GM20000 (cell line): ENCODE data around the gene CKB.

Experiments used
- DNase-seq: peaks from one replicate; pipeline ENCODE4 v3.0.0; 2012; ENCODE audit warnings: low spot score
- CTCF ChIP-seq: IDR thresholded peaks from 2 replicates; pipeline ENCODE4 v1.5.1; 2012; ENCODE audit warnings: mild to moderate bottlenecking, control low read depth; ENCODE audit errors: extremely low read depth, missing control alignments

The CKB gene

GRCh38 chr14:103538291-103539055 is 15.8 kb upstream of the CKB start:
- TF ChIP-seq CTCF = no peak
- no peak for DNase-seq

- DNase-seq = no peak
Measured at GRCh38 chr14:103537175-103537990, 14.8 kb upstream of the CKB start.

GRCh38 chr14:103536693-103537092 is 14.1 kb upstream of the CKB start:
- no peak for TF ChIP-seq CTCF
- no peak for DNase-seq

More at GRCh38 chr14:103537175-103537990, 14.8 kb upstream of the CKB start:
- TF ChIP-seq CTCF = no peak

GRCh38 chr14:103535891-103536565 is 13.4 kb upstream of the CKB start:
- no peak for TF ChIP-seq CTCF

GRCh38 chr14:103535081-103535890 is 12.7 kb upstream of the CKB start:
- DNase-seq = no peak
- no peak for TF ChIP-seq CTCF

More at GRCh38 chr14:103535891-103536565, 13.4 kb upstream of the CKB start:
- no peak for DNase-seq

GRCh38 chr14:103534576-103535061 is 12.0 kb upstream of the CKB start:
- no peak for TF ChIP-seq CTCF

More at GRCh38 chr14:103534576-103535061, 12.0 kb upstream of the CKB start:
- DNase-seq = no peak
